SK-N-SH (cell line): Measurements from ENCODE around the gene ZNF575. TPM values are rescaled to one million over a fixed set of nuclear protein-coding genes. Genes with fewer than 3 reads are reported as not detected.

Experiments
- CTCF ChIA-PET: fragments of 300-600, 350-600 bp; formaldehyde crosslinking; extraction: SDS; loops from one replicate; lab custom pipeline; 2021; lab: Yijun Ruan, JAX
- POLR2A ChIA-PET: fragments of 350-600 bp; sonication (Branson Sonifier 250); formaldehyde crosslinking; extraction: SDS; loops from one replicate; lab custom pipeline; 2020; ENCODE audit warnings: antibody characterized with exemption, inconsistent platforms; lab: Yijun Ruan, JAX
- DNase-seq: peaks from one replicate; pipeline ENCODE4 v3.0.0; 2012
- H2AFZ ChIP-seq: fragments of 200-600 bp; sonication (generic); 2 replicates; pipeline ENCODE4 v1.8.1; 2016; ENCODE audit warnings: antibody characterized with exemption, mild to moderate bottlenecking, low read depth
- H3F3A ChIP-seq: fragments of 200-600 bp; sonication (generic); replicated peaks from 2 replicates; pipeline ENCODE3; 2016; ENCODE audit warnings: antibody characterized with exemption, mild to moderate bottlenecking; ENCODE audit not compliant: insufficient read depth
- H3K27ac ChIP-seq, 2 experiments: fragments of 200-500 bp in 1 of 2; fragments of 200-600 bp in 1 of 2; sonication (Bioruptor generic) in 1 of 2; sonication (generic), shearing (Covaris generic) in 1 of 2; 2 replicates each; pipeline versions ENCODE4 v1.5.1 to v1.6.1; 2014 to 2016; ENCODE audit warnings: low read depth in 2 of 2, inconsistent platforms in 1 of 2, low read length in 1 of 2, mild to moderate bottlenecking in 1 of 2, mixed read lengths in 1 of 2
- H3K27me3 ChIP-seq: fragments of 200-600 bp; sonication (generic), shearing (Covaris generic); 2 replicates; pipeline ENCODE4 v1.6.1; 2016; ENCODE audit warnings: mixed run types; ENCODE audit not compliant: insufficient read depth
- H3K36me3 ChIP-seq, 2 experiments: fragments of 200-500 bp in 1 of 2; fragments of 200-600 bp in 1 of 2; sonication (Bioruptor generic) in 1 of 2; sonication (generic) in 1 of 2; replicated peaks in 1 of 2; 2 replicates each; pipeline versions ENCODE3 to v1.5.1; 2014 to 2016; ENCODE audit warnings: low read length in 1 of 2, mild to moderate bottlenecking in 1 of 2; ENCODE audit not compliant: insufficient read depth in 2 of 2, control insufficient read depth in 1 of 2
- H3K4me1 ChIP-seq, 2 experiments: fragments of 200-500 bp in 1 of 2; fragments of 200-600 bp in 1 of 2; sonication (Bioruptor generic) in 1 of 2; sonication (generic), shearing (Covaris generic) in 1 of 2; 2 replicates each; pipeline versions ENCODE4 v1.5.1 to v1.6.1; 2014 to 2016; ENCODE audit warnings: low read depth in 1 of 2, low read length in 1 of 2, mixed run types in 1 of 2; ENCODE audit not compliant: insufficient read depth in 2 of 2, control insufficient read depth in 1 of 2
- H3K4me2 ChIP-seq: fragments of 200-600 bp; sonication (generic), shearing (Covaris generic); 2 replicates; pipeline ENCODE4 v1.6.1; 2017; ENCODE audit warnings: mixed run types
- H3K4me3 ChIP-seq, 2 experiments: fragments of 200-500 bp in 1 of 2; fragments of 200-600 bp in 1 of 2; sonication (Bioruptor generic) in 1 of 2; sonication (generic), shearing (Covaris generic) in 1 of 2; 2 replicates each; pipeline versions ENCODE4 v1.5.1 to v1.8.1; 2014 to 2016; ENCODE audit warnings: low read depth in 2 of 2, inconsistent platforms in 1 of 2, low read length in 1 of 2, mild to moderate bottlenecking in 1 of 2, mixed read lengths in 1 of 2, moderate library complexity in 1 of 2
- H3K79me2 ChIP-seq: fragments of 200-600 bp; sonication (generic); 2 replicates; pipeline ENCODE4 v1.8.1; 2017; ENCODE audit warnings: mild to moderate bottlenecking; ENCODE audit not compliant: insufficient read depth
- H3K9ac ChIP-seq: fragments of 200-600 bp; sonication (generic); 2 replicates; pipeline ENCODE4 v1.6.1; 2017; ENCODE audit warnings: mixed run types
- H3K9me2 ChIP-seq: fragments of 200-600 bp; sonication (generic); 2 replicates; pipeline ENCODE4 v1.6.1; 2017; ENCODE audit warnings: mixed run types
- H3K9me3 ChIP-seq: fragments of 200-600 bp; sonication (generic); 2 replicates; pipeline ENCODE4 v1.6.1; 2017; ENCODE audit warnings: mixed run types, mild to moderate bottlenecking, moderate library complexity
- H4K20me1 ChIP-seq: fragments of 200-600 bp; sonication (generic); 2 replicates; pipeline ENCODE4 v1.6.1; 2017; ENCODE audit warnings: mild to moderate bottlenecking, mixed run types; ENCODE audit not compliant: insufficient read depth
- CHD2 ChIP-seq: fragments of 150-350 bp; IDR thresholded peaks from 2 replicates; pipeline ENCODE4 v1.6.1; 2018; ENCODE audit warnings: low read length; ENCODE audit not compliant: partially characterized antibody
- GABPA ChIP-seq: IDR thresholded peaks from 2 replicates; pipeline ENCODE4 v1.4.0; 2012; ENCODE audit warnings: low read depth, mild to moderate bottlenecking
- GATA2 ChIP-seq: sonication (generic); formaldehyde crosslinking; IDR thresholded peaks from 2 replicates; pipeline ENCODE4 v1.5.0; 2020; ENCODE audit warnings: mild to moderate bottlenecking, missing genetic modification reagents
- MXI1 ChIP-seq: IDR thresholded peaks from 2 replicates; pipeline ENCODE4 v1.6.1; 2012; ENCODE audit warnings: mild to moderate bottlenecking, low read depth, low read length, improper control_type of control experiment
- NFIC ChIP-seq: IDR thresholded peaks from 2 replicates; pipeline ENCODE4 v1.4.0; 2012; ENCODE audit warnings: borderline replicate concordance
- POLR2AphosphoS5 ChIP-seq: IDR thresholded peaks from 2 replicates; pipeline ENCODE4 v1.6.1; 2012; ENCODE audit warnings: low read depth, low read length
- RAD21 ChIP-seq: IDR thresholded peaks from 2 replicates; pipeline ENCODE4 v1.6.1; 2012; ENCODE audit warnings: mild to moderate bottlenecking, low read length
- RFX5 ChIP-seq: IDR thresholded peaks from 2 replicates; pipeline ENCODE4 v1.6.1; 2012; ENCODE audit warnings: mild to moderate bottlenecking, improper control_type of control experiment, low read length
- RXRA ChIP-seq: IDR thresholded peaks from 2 replicates; pipeline ENCODE4 v1.4.0; 2012; ENCODE audit warnings: low read depth, mild to moderate bottlenecking, borderline replicate concordance
- SIN3A ChIP-seq: IDR thresholded peaks from 2 replicates; pipeline ENCODE4 v1.6.1; 2012; ENCODE audit warnings: low read depth, mild to moderate bottlenecking, low read length, moderate library complexity, borderline replicate concordance
- TCF12 ChIP-seq: IDR thresholded peaks from 2 replicates; pipeline ENCODE4 v1.4.0; 2012
- TEAD4 ChIP-seq: IDR thresholded peaks from 2 replicates; pipeline ENCODE4 v1.4.0; 2012; ENCODE audit warnings: mild to moderate bottlenecking, borderline replicate concordance; ENCODE audit not compliant: insufficient read depth
- YY1 ChIP-seq: IDR thresholded peaks from 2 replicates; pipeline ENCODE4 v1.4.0; 2012; ENCODE audit warnings: low read depth, mild to moderate bottlenecking
- WGBS: methylation state at CpG from one replicate; pipeline ENCODE4 v1.1.6; 2017; ENCODE audit warnings: low lambda C conversion rate; 5-methylcytosine and 5-hydroxymethylcytosine counted together
- polyA plus RNA-seq, 3 experiments: library from polyadenylated mRNA; depleted of rRNA; stranded (reverse); fragments of >200 nt; gene quantifications; 2 replicates each; pipeline ENCODE4 v1.2.3, GENCODE V29; 2012
- TF ChIP-seq, protein P1 (sequence below): IDR thresholded peaks from 2 replicates; pipeline ENCODE4 v1.4.0; 2012; ENCODE audit warnings: low read depth
- TF ChIP-seq, protein P2 (sequence below): IDR thresholded peaks from 2 replicates; pipeline ENCODE4; 2012
- TF ChIP-seq, protein P3 (sequence below): fragments of 150-350 bp; IDR thresholded peaks from 2 replicates; pipeline ENCODE4 v1.6.1; 2017; ENCODE audit warnings: antibody characterized with exemption, low read length, low read depth, borderline replicate concordance
- TF ChIP-seq, protein P4 (sequence below): fragments of 150-350 bp; IDR thresholded peaks from 2 replicates; pipeline ENCODE4 v1.6.1; 2016; ENCODE audit warnings: mild to moderate bottlenecking, low read depth, low read length
- TF ChIP-seq, protein P5 (sequence below): fragments of 200-600 bp; sonication (generic); IDR thresholded peaks from 2 replicates; pipeline ENCODE4 v1.6.1; 2017; ENCODE audit warnings: antibody characterized with exemption, mild to moderate bottlenecking, moderate library complexity
- TF ChIP-seq, protein P6 (sequence below): IDR thresholded peaks from 2 replicates; pipeline ENCODE4 v1.6.1; 2012; ENCODE audit warnings: mild to moderate bottlenecking, low read depth, low read length, moderate library complexity

ZNF575 gene, protein sequence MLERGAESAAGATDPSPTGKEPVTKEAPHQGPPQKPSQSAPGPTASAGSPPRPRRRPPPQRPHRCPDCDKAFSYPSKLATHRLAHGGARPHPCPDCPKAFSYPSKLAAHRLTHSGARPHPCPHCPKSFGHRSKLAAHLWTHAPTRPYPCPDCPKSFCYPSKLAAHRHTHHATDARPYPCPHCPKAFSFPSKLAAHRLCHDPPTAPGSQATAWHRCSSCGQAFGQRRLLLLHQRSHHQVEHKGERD
- 0.31 and 1.0 TPM in 2 replicates for polyA plus RNA-seq (2012; rRNA removed)
- 0.46 and 0.85 TPM in 2 replicates for polyA plus RNA-seq (2012; cell fraction: cytosol; rRNA removed)
- 1.9 and 3.7 TPM in 2 replicates for polyA plus RNA-seq (2012; cell fraction: nucleus; rRNA removed)

DNA sequence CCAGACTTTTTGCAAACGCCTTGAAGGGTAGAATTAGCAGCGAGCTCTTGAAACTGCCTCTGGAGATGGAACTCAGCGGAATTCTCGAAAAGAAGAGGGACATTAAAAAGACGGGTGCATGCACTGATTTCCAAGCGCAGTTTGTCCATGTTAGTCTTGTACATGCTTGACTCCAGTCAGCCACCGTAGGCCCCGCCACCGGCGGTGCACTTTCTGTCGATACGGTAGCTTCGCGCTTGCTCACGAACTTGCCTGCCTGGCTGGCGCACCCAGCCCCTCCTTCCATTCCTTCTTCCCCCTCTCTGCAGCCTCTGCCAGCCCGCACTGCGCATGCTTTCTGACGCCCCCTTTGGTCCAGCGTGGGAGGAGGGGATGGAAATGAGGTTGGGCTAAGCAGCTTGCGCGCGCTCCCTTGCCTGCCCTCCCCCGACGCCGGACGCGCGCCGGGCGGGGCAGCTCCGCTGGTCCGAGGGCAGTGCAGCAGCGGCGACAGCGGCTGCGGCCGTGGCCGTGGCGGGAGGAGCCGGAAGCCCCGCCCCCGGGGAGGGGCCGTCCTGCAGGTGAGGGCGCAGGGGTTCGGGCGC, at the start of gene ZNF575:
Gene ZNF575, plus strand, starts transcription at position 227 of the 584 bp plus-strand sequence. CDS start 1,235 bp downstream, outside the sequence.
- peak; percentile 93 for DNase-seq
- H3K27ac ChIP-seq = peak within 1 kb of the TSS; percentile 78 to 95
- 1% methylated on average over 33 of the region's 47 CpGs for WGBS
- H3K4me3 ChIP-seq = peak within 1 kb of the TSS; percentile 59 to 63
- H2AFZ ChIP-seq = peak within 1 kb of the TSS; percentile 74
- H4K20me1 ChIP-seq = no peaks in the 10 kb centered on the region
- ChIA-PET CTCF (interaction anchor here (0.7 to 24.7 kb wide), 5 partner anchors 14 to 136 kb away, joined by 3 to 632 read pairs (median 19); no protein-coding TSS in a partner anchor), POLR2A (interaction anchor here (0.6 to 1.2 kb wide), 4 partner anchors 47 to 426 kb away, joined by 3 to 6 read pairs (median 4); no protein-coding TSS in a partner anchor)
- H3K9me2 ChIP-seq = no peaks in the 10 kb centered on the region
- peaks cover 23% of the 10 kb centered on the region for H3F3A ChIP-seq
- peaks cover 0 to 10% of the 10 kb centered on the region in 2 experiments; a peak in 1 of 4 replicates for H3K4me1 ChIP-seq
- H3K79me2 ChIP-seq = no peaks in the 10 kb centered on the region
- H3K9me3 ChIP-seq = no peaks in the 10 kb centered on the region
- H3K36me3 ChIP-seq = peaks cover 0 to 4% of the 10 kb centered on the region in 2 experiments
- no peaks in the 10 kb centered on the region for H3K27me3 ChIP-seq
- peak within 1 kb of the TSS; percentile 78 for H3K4me2 ChIP-seq
- H3K9ac ChIP-seq = peak within 1 kb of the TSS; percentile 56; the same call in 1 of the 2 replicates
- TF ChIP-seq GATA2 (no peak), YY1 (peak; percentile 59), POLR2AphosphoS5 (peak; percentile 57), TEAD4 (no peak), RXRA (no peak), SIN3A (peak; percentile 39; the same call in 1 of the 2 replicates), GABPA (no peak; the same call in 1 of the 2 replicates), MXI1 (no peak; the same call in 1 of the 2 replicates), TCF12 (peak; percentile 37; the same call in 1 of the 2 replicates), CHD2 (peak; percentile 52), RFX5 (0 out of 2 replicates have a peak, but pooled peaks have one; percentile 42), NFIC (no peak), RAD21 (no peak)
- TF ChIP-seq, protein P1, sequence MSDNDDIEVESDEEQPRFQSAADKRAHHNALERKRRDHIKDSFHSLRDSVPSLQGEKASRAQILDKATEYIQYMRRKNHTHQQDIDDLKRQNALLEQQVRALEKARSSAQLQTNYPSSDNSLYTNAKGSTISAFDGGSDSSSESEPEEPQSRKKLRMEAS = peak; percentile 89
- TF ChIP-seq, protein P2, sequence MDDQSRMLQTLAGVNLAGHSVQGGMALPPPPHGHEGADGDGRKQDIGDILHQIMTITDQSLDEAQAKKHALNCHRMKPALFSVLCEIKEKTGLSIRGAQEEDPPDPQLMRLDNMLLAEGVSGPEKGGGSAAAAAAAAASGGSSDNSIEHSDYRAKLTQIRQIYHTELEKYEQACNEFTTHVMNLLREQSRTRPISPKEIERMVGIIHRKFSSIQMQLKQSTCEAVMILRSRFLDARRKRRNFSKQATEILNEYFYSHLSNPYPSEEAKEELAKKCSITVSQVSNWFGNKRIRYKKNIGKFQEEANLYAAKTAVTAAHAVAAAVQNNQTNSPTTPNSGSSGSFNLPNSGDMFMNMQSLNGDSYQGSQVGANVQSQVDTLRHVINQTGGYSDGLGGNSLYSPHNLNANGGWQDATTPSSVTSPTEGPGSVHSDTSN = peak; percentile 13; the same call in 1 of the 2 replicates
- TF ChIP-seq, protein P3, sequence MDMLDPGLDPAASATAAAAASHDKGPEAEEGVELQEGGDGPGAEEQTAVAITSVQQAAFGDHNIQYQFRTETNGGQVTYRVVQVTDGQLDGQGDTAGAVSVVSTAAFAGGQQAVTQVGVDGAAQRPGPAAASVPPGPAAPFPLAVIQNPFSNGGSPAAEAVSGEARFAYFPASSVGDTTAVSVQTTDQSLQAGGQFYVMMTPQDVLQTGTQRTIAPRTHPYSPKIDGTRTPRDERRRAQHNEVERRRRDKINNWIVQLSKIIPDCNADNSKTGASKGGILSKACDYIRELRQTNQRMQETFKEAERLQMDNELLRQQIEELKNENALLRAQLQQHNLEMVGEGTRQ = no peak
- TF ChIP-seq, protein P4, sequence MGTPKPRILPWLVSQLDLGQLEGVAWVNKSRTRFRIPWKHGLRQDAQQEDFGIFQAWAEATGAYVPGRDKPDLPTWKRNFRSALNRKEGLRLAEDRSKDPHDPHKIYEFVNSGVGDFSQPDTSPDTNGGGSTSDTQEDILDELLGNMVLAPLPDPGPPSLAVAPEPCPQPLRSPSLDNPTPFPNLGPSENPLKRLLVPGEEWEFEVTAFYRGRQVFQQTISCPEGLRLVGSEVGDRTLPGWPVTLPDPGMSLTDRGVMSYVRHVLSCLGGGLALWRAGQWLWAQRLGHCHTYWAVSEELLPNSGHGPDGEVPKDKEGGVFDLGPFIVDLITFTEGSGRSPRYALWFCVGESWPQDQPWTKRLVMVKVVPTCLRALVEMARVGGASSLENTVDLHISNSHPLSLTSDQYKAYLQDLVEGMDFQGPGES = no peak
- TF ChIP-seq, protein P5, sequence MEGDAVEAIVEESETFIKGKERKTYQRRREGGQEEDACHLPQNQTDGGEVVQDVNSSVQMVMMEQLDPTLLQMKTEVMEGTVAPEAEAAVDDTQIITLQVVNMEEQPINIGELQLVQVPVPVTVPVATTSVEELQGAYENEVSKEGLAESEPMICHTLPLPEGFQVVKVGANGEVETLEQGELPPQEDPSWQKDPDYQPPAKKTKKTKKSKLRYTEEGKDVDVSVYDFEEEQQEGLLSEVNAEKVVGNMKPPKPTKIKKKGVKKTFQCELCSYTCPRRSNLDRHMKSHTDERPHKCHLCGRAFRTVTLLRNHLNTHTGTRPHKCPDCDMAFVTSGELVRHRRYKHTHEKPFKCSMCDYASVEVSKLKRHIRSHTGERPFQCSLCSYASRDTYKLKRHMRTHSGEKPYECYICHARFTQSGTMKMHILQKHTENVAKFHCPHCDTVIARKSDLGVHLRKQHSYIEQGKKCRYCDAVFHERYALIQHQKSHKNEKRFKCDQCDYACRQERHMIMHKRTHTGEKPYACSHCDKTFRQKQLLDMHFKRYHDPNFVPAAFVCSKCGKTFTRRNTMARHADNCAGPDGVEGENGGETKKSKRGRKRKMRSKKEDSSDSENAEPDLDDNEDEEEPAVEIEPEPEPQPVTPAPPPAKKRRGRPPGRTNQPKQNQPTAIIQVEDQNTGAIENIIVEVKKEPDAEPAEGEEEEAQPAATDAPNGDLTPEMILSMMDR = no peak
- TF ChIP-seq, protein P6, sequence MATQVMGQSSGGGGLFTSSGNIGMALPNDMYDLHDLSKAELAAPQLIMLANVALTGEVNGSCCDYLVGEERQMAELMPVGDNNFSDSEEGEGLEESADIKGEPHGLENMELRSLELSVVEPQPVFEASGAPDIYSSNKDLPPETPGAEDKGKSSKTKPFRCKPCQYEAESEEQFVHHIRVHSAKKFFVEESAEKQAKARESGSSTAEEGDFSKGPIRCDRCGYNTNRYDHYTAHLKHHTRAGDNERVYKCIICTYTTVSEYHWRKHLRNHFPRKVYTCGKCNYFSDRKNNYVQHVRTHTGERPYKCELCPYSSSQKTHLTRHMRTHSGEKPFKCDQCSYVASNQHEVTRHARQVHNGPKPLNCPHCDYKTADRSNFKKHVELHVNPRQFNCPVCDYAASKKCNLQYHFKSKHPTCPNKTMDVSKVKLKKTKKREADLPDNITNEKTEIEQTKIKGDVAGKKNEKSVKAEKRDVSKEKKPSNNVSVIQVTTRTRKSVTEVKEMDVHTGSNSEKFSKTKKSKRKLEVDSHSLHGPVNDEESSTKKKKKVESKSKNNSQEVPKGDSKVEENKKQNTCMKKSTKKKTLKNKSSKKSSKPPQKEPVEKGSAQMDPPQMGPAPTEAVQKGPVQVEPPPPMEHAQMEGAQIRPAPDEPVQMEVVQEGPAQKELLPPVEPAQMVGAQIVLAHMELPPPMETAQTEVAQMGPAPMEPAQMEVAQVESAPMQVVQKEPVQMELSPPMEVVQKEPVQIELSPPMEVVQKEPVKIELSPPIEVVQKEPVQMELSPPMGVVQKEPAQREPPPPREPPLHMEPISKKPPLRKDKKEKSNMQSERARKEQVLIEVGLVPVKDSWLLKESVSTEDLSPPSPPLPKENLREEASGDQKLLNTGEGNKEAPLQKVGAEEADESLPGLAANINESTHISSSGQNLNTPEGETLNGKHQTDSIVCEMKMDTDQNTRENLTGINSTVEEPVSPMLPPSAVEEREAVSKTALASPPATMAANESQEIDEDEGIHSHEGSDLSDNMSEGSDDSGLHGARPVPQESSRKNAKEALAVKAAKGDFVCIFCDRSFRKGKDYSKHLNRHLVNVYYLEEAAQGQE = no peak; the same call in 1 of the 2 replicates
